Liver (tissue), 3 donors: ENCODE measurements around the gene GNB1.
A peak's percentile ranks its signal among the peaks of the same experiment; 100 is the strongest.

Experiments used
- CTCF ChIP-seq: fragments of 150-350 bp; IDR thresholded peaks from 2 replicates; pipeline ENCODE4 v1.5.1; 2017; ENCODE audit warnings: improper control_type of control experiment, low read depth, low read length; ENCODE audit not compliant: missing input control
- FOXA1 ChIP-seq: IDR thresholded peaks from 2 replicates; pipeline ENCODE4 v1.6.1; 2016; ENCODE audit warnings: antibody characterized with exemption
- HNF4A ChIP-seq, 2 donors: conservative IDR thresholded peaks; 2 replicates each; pipeline ENCODE4 v1.6.1; 2016; ENCODE audit warnings: antibody characterized with exemption in 2 of 2, mild to moderate bottlenecking in 2 of 2
- JUND ChIP-seq, 2 donors: IDR thresholded peaks; 2 replicates each; pipeline ENCODE4 v1.6.1; 2016; ENCODE audit warnings: antibody characterized with exemption in 2 of 2
- NR2F2 ChIP-seq: IDR thresholded peaks from 2 replicates; pipeline ENCODE4 v1.6.1; 2016; ENCODE audit warnings: antibody characterized with exemption
- RAD21 ChIP-seq, 2 donors: IDR thresholded peaks; 2 replicates each; pipeline ENCODE4 v1.6.1; 2016; ENCODE audit warnings: antibody characterized with exemption in 2 of 2, mild to moderate bottlenecking in 2 of 2
- TAF1 ChIP-seq: conservative IDR thresholded peaks from 2 replicates; pipeline ENCODE4 v1.6.1; 2016; ENCODE audit warnings: antibody characterized with exemption, mild to moderate bottlenecking
- YY1 ChIP-seq: IDR thresholded peaks from 2 replicates; pipeline ENCODE4 v1.6.1; 2016; ENCODE audit warnings: antibody characterized with exemption, mild to moderate bottlenecking
- ZBTB33 ChIP-seq: IDR thresholded peaks from 2 replicates; pipeline ENCODE4 v1.6.1; 2016; ENCODE audit warnings: antibody characterized with exemption
- TF ChIP-seq, protein P1 (sequence below): IDR thresholded peaks from 2 replicates; pipeline ENCODE4 v1.6.1; 2016; ENCODE audit warnings: antibody characterized with exemption, mild to moderate bottlenecking
- donor health status: healthy.
- donor health status: healthy.

- TF ChIP-seq HNF4A (conservative IDR thresholded peaks at IDR 0.05) = peak in 1 of 2 donors; percentile 17
- TF ChIP-seq CTCF = no peak
- TF ChIP-seq NR2F2 = no peak
- TF ChIP-seq FOXA1 = no peak
- no peak for TF ChIP-seq RAD21 (IDR thresholded peaks at IDR 0.05)
- TF ChIP-seq, protein P1, sequence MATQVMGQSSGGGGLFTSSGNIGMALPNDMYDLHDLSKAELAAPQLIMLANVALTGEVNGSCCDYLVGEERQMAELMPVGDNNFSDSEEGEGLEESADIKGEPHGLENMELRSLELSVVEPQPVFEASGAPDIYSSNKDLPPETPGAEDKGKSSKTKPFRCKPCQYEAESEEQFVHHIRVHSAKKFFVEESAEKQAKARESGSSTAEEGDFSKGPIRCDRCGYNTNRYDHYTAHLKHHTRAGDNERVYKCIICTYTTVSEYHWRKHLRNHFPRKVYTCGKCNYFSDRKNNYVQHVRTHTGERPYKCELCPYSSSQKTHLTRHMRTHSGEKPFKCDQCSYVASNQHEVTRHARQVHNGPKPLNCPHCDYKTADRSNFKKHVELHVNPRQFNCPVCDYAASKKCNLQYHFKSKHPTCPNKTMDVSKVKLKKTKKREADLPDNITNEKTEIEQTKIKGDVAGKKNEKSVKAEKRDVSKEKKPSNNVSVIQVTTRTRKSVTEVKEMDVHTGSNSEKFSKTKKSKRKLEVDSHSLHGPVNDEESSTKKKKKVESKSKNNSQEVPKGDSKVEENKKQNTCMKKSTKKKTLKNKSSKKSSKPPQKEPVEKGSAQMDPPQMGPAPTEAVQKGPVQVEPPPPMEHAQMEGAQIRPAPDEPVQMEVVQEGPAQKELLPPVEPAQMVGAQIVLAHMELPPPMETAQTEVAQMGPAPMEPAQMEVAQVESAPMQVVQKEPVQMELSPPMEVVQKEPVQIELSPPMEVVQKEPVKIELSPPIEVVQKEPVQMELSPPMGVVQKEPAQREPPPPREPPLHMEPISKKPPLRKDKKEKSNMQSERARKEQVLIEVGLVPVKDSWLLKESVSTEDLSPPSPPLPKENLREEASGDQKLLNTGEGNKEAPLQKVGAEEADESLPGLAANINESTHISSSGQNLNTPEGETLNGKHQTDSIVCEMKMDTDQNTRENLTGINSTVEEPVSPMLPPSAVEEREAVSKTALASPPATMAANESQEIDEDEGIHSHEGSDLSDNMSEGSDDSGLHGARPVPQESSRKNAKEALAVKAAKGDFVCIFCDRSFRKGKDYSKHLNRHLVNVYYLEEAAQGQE = no peak
- TF ChIP-seq TAF1 = no peak
- TF ChIP-seq JUND (IDR thresholded peaks at IDR 0.05) = no peak
- no peak for TF ChIP-seq ZBTB33
- TF ChIP-seq YY1 = no peak
Measured at GRCh38 chr1:1869469-1869868, 21.4 kb downstream of the GNB1 start.
